ENCODE measurements around the gene CD47. TPM values are rescaled to one million over a fixed set of nuclear protein-coding genes. Genes with fewer than 3 reads are reported as not detected.

The CD47 gene
- total RNA-seq, 1 donor from 2014 or later = 141 TPM

GRCh38 chr3:108098003-108098370 is 7.2 kb upstream of the CD47 start:
- no peak overlapping the region for H3K4me3 ChIP-seq (ENCODE audit: low read depth, low read length)
- TF ChIP-seq CTCF (conservative IDR thresholded peaks at IDR 0.05; ENCODE audit: low read depth, low read length) = no peak
- DNase-seq (ENCODE audit: low read depth) = no peak

GRCh38 chr3:108097322-108098002 is 6.6 kb upstream of the CD47 start:
- no peak for TF ChIP-seq CTCF (conservative IDR thresholded peaks at IDR 0.05; ENCODE audit: low read depth, low read length)
- H3K4me3 ChIP-seq (ENCODE audit: low read depth, low read length) = no peak overlapping the region
- no peak for DNase-seq (ENCODE audit: low read depth)

GRCh38 chr3:108096532-108097321 is 5.9 kb upstream of the CD47 start:
- DNase-seq (ENCODE audit: low read depth) = no peak
- TF ChIP-seq CTCF (conservative IDR thresholded peaks at IDR 0.05; ENCODE audit: low read depth, low read length) = no peak
- H3K4me3 ChIP-seq (ENCODE audit: low read depth, low read length) = no peak overlapping the region

GRCh38 chr3:108093616-108094015 is 2.8 kb upstream of the CD47 start:
- H3K4me3 ChIP-seq (ENCODE audit: low read depth, low read length) = no peak overlapping the region
- TF ChIP-seq CTCF (conservative IDR thresholded peaks at IDR 0.05; ENCODE audit: low read depth, low read length) = no peak
- DNase-seq (ENCODE audit: low read depth) = no peak

- no peak overlapping the region for H3K4me3 ChIP-seq (ENCODE audit: low read depth, low read length)
- no peak for DNase-seq (ENCODE audit: low read depth)
- no peak for TF ChIP-seq CTCF (conservative IDR thresholded peaks at IDR 0.05; ENCODE audit: low read depth, low read length)
Measured at GRCh38 chr3:108093021-108093420, 2.2 kb upstream of the CD47 start.

GRCh38 chr3:108092501-108092900 is 1.7 kb upstream of the CD47 start:
- TF ChIP-seq CTCF (conservative IDR thresholded peaks at IDR 0.05; ENCODE audit: low read depth, low read length) = no peak
- DNase-seq (ENCODE audit: low read depth) = no peak
- H3K4me3 ChIP-seq (ENCODE audit: low read depth, low read length) = no peak overlapping the region
